HepG2 (cell line): ENCODE measurements around the gene ZBTB7A. TPM values are rescaled to one million over a fixed set of nuclear protein-coding genes. Genes with fewer than 3 reads are reported as not detected.

ENCODE experiments used
- BHLHE40 ChIP-seq: IDR thresholded peaks from 2 replicates; pipeline ENCODE4 v1.6.1; 2011; ENCODE audit warnings: low read length, improper control_type of control experiment
- BRCA1 ChIP-seq: sonication (generic); formaldehyde crosslinking; IDR thresholded peaks from 2 replicates; pipeline ENCODE4 v1.4.0; 2020; ENCODE audit warnings: missing genetic modification reagents
- HIVEP1 ChIP-seq: sonication (generic); formaldehyde crosslinking; IDR thresholded peaks from 2 replicates; pipeline ENCODE4 v1.4.0; 2020; ENCODE audit warnings: mild to moderate bottlenecking, missing genetic modification reagents
- HNRNPL ChIP-seq: fragments of 200-400 bp; formaldehyde crosslinking; IDR thresholded peaks from 2 replicates; pipeline ENCODE4 v1.6.1; 2017; ENCODE audit warnings: mild to moderate bottlenecking, low read depth, low read length
- KLF16 ChIP-seq, 2 experiments: sonication (generic) in 1 of 2; formaldehyde crosslinking in 1 of 2; IDR thresholded peaks; 2 replicates each; pipeline versions ENCODE4 v1.6.1 to v1.8.0; 2016 to 2023; ENCODE audit warnings: missing genetic modification reagents in 2 of 2, missing compliant biosample characterization in 1 of 2
- NFRKB ChIP-seq: fragments of 450-650 bp; IDR thresholded peaks from 2 replicates; pipeline ENCODE4 v1.6.1; 2017
- RAD21 ChIP-seq: fragments of 450-650 bp; formaldehyde crosslinking; IDR thresholded peaks from 2 replicates; pipeline ENCODE4 v1.5.0; 2020; ENCODE audit warnings: mild to moderate bottlenecking
- REXO4 ChIP-seq: sonication (generic); formaldehyde crosslinking; IDR thresholded peaks from 2 replicates; pipeline ENCODE4 v1.8.0; 2022; ENCODE audit warnings: missing genetic modification reagents, mild to moderate bottlenecking, borderline replicate concordance
- TCF7 ChIP-seq: sonication (generic); IDR thresholded peaks from 2 replicates; pipeline ENCODE4 v1.6.1; 2016; ENCODE audit warnings: antibody characterized with exemption, low read depth
- ZFP36L1 ChIP-seq: sonication (generic); formaldehyde crosslinking; IDR thresholded peaks from 2 replicates; pipeline ENCODE4 v1.8.0; 2022; ENCODE audit warnings: mild to moderate bottlenecking, missing genetic modification reagents, moderate library complexity
- ZFP90 ChIP-seq: sonication (generic); formaldehyde crosslinking; IDR thresholded peaks from 2 replicates; pipeline ENCODE4 v1.8.0; 2022; ENCODE audit warnings: missing genetic modification reagents, mild to moderate bottlenecking, inconsistent platforms, borderline replicate concordance
- ZFYVE20 ChIP-seq: sonication (generic); formaldehyde crosslinking; IDR thresholded peaks from 2 replicates; pipeline ENCODE4 v1.8.0; 2023; ENCODE audit warnings: low read depth, mild to moderate bottlenecking, moderate library complexity, missing genetic modification reagents, borderline replicate concordance
- ZNF143 ChIP-seq: sonication (generic); formaldehyde crosslinking; IDR thresholded peaks from 2 replicates; pipeline ENCODE4 v1.4.0; 2020; ENCODE audit warnings: missing genetic modification reagents
- ZNF558 ChIP-seq: sonication (generic); formaldehyde crosslinking; IDR thresholded peaks from 2 replicates; pipeline ENCODE4 v1.9.0; 2022; ENCODE audit warnings: mild to moderate bottlenecking, missing genetic modification reagents, borderline replicate concordance
- ZNF567 ChIP-seq: sonication (generic); formaldehyde crosslinking; IDR thresholded peaks from 2 replicates; pipeline ENCODE4 v1.8.1; 2023; ENCODE audit warnings: mild to moderate bottlenecking, missing genetic modification reagents, borderline replicate concordance
- ZNF615 ChIP-seq: sonication (generic); formaldehyde crosslinking; IDR thresholded peaks from 2 replicates; pipeline ENCODE4 v1.5.0; 2020; ENCODE audit warnings: mild to moderate bottlenecking, missing genetic modification reagents, borderline replicate concordance
- ZNF775 ChIP-seq: sonication (generic); formaldehyde crosslinking; IDR thresholded peaks from 2 replicates; pipeline ENCODE4 v1.4.0; 2020; ENCODE audit warnings: missing genetic modification reagents, mild to moderate bottlenecking, moderate library complexity, borderline replicate concordance
- ZNF883 ChIP-seq: sonication (generic); formaldehyde crosslinking; IDR thresholded peaks from 2 replicates; pipeline ENCODE4 v1.5.1; 2020; ENCODE audit warnings: mild to moderate bottlenecking, missing genetic modification reagents; ENCODE audit errors: not compliant biosample characterization
- polyA plus RNA-seq, 8 experiments: library from polyadenylated mRNA; depleted of rRNA in 3 of 8; stranded (reverse) in 7 of 8; unstranded in 1 of 8; fragments of >200 nt; fragmentation: Illumina TruSeq in 4 of 8; extraction: Trizol in 4 of 8; gene quantifications; 2 replicates each; pipeline versions ENCODE4 v1.2.1 to v1.2.3, GENCODE V29; 2011 to 2016; ENCODE audit warnings: low read depth in 4 of 8, missing spikeins in 1 of 8, mixed read lengths in 1 of 8; ENCODE audit not compliant: insufficient read depth in 1 of 8
- total RNA-seq, 5 experiments: library from RNA; depleted of rRNA; stranded (reverse); fragments of >200 nt; fragmentation: Illumina TruSeq; extraction: Trizol; gene quantifications; 2 replicates each; pipeline ENCODE4 v1.2.3, GENCODE V29; 2016; ENCODE audit warnings: low read depth in 1 of 5
- TF ChIP-seq, protein P1 (sequence below): sonication (generic); formaldehyde crosslinking; IDR thresholded peaks from 2 replicates; pipeline ENCODE4 v1.5.0; 2020; ENCODE audit warnings: mild to moderate bottlenecking, missing genetic modification reagents, borderline replicate concordance
- TF ChIP-seq, protein P2 (sequence below): sonication (generic); formaldehyde crosslinking; IDR thresholded peaks from 2 replicates; pipeline ENCODE4 v1.9.0; 2022; ENCODE audit warnings: missing genetic modification reagents, mild to moderate bottlenecking, borderline replicate concordance
- TF ChIP-seq, protein P3 (sequence below): sonication (generic); formaldehyde crosslinking; conservative IDR thresholded peaks from 2 replicates; pipeline ENCODE4 v1.5.0; 2020; ENCODE audit warnings: missing genetic modification reagents

ZBTB7A gene
- total and polyA plus RNA-seq, 2 of the 13 experiments (the other 11 are each of a cell fraction or from before 2014, with no cell fraction given) = 3.6 to 4.0 TPM

DNA sequence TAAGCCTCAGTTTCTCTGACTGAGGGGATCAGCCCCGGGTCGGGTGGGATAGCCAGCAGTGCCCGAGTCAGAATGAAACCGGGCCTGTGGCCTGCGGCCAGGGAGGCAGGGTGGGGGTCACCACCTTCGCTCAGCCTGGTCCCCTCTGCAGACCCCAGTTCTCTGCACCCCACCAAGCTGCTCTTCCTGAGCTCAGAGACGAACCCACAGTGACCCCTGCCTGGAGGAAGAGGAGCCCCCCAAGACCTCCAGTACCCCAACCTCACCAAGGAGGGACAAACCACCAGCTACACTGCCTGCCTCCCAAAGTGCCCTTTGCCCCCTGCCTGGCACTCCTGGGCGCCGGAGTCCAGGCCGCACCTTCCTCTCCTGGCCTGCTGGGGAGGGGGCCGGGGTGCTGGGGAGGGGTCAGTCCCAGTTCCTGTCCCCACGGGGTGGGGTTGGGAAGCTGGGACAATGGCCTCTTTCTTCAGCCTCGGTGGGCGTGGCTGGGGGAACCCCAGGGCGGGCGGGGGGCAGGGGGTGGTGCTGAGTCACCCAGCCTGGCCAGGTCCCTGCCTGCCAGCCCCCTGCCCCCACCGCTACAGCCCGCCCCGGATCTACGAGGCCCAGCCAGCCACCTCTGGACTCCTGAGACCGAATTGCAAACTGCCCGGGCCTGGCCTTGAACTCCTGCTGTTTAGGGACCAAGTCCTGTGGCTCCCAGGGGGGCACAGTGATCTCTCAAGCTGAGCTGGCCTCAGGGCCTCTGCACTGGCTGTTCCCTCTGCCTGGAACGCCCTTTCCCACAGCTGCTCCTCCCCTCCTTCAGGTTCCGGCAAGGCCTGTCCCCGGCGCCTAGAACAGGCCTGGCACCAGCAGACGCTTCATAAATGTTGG is 14.3 kb downstream of the ZBTB7A start (continued):
- peak; percentile 41 for TF ChIP-seq ZNF143 (CRISPR knock-in tag)
- TF ChIP-seq RAD21 = peak; percentile 74
- peak in 1 of 2 experiments; percentile 94; a peak in 2 of 4 replicates for TF ChIP-seq KLF16 (CRISPR knock-in tag; IDR thresholded peaks at IDR 0.05)
- no peak for TF ChIP-seq ZNF567
- peak; percentile 60 for TF ChIP-seq ZNF883 (CRISPR knock-in tag)
- TF ChIP-seq, protein P1, sequence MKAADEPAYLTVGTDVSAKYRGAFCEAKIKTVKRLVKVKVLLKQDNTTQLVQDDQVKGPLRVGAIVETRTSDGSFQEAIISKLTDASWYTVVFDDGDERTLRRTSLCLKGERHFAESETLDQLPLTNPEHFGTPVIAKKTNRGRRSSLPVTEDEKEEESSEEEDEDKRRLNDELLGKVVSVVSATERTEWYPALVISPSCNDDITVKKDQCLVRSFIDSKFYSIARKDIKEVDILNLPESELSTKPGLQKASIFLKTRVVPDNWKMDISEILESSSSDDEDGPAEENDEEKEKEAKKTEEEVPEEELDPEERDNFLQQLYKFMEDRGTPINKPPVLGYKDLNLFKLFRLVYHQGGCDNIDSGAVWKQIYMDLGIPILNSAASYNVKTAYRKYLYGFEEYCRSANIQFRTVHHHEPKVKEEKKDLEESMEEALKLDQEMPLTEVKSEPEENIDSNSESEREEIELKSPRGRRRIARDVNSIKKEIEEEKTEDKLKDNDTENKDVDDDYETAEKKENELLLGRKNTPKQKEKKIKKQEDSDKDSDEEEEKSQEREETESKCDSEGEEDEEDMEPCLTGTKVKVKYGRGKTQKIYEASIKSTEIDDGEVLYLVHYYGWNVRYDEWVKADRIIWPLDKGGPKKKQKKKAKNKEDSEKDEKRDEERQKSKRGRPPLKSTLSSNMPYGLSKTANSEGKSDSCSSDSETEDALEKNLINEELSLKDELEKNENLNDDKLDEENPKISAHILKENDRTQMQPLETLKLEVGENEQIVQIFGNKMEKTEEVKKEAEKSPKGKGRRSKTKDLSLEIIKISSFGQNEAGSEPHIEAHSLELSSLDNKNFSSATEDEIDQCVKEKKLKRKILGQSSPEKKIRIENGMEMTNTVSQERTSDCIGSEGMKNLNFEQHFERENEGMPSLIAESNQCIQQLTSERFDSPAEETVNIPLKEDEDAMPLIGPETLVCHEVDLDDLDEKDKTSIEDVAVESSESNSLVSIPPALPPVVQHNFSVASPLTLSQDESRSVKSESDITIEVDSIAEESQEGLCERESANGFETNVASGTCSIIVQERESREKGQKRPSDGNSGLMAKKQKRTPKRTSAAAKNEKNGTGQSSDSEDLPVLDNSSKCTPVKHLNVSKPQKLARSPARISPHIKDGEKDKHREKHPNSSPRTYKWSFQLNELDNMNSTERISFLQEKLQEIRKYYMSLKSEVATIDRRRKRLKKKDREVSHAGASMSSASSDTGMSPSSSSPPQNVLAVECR (CRISPR knock-in tag) = peak; percentile 83
- TF ChIP-seq ZFP36L1 (CRISPR knock-in tag) = 0 out of 2 replicates have a peak, but pooled peaks have one; percentile 29
- TF ChIP-seq HNRNPL = peak; percentile 88
- no peak for TF ChIP-seq ZFYVE20
- no peak for TF ChIP-seq TCF7
- TF ChIP-seq ZNF775 = no peak
- no peak for TF ChIP-seq REXO4
- TF ChIP-seq ZNF615 (CRISPR knock-in tag) = no peak
- no peak for TF ChIP-seq BHLHE40
- TF ChIP-seq, protein P2, sequence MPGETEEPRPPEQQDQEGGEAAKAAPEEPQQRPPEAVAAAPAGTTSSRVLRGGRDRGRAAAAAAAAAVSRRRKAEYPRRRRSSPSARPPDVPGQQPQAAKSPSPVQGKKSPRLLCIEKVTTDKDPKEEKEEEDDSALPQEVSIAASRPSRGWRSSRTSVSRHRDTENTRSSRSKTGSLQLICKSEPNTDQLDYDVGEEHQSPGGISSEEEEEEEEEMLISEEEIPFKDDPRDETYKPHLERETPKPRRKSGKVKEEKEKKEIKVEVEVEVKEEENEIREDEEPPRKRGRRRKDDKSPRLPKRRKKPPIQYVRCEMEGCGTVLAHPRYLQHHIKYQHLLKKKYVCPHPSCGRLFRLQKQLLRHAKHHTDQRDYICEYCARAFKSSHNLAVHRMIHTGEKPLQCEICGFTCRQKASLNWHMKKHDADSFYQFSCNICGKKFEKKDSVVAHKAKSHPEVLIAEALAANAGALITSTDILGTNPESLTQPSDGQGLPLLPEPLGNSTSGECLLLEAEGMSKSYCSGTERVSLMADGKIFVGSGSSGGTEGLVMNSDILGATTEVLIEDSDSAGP (CRISPR knock-in tag) = peak; percentile 81; the same call in 1 of the 2 replicates
- TF ChIP-seq NFRKB = no peak
- 0 out of 2 replicates have a peak, but pooled peaks have one; percentile 69 for TF ChIP-seq ZNF558
- TF ChIP-seq HIVEP1 (CRISPR knock-in tag) = peak; percentile 98
- TF ChIP-seq, protein P3, sequence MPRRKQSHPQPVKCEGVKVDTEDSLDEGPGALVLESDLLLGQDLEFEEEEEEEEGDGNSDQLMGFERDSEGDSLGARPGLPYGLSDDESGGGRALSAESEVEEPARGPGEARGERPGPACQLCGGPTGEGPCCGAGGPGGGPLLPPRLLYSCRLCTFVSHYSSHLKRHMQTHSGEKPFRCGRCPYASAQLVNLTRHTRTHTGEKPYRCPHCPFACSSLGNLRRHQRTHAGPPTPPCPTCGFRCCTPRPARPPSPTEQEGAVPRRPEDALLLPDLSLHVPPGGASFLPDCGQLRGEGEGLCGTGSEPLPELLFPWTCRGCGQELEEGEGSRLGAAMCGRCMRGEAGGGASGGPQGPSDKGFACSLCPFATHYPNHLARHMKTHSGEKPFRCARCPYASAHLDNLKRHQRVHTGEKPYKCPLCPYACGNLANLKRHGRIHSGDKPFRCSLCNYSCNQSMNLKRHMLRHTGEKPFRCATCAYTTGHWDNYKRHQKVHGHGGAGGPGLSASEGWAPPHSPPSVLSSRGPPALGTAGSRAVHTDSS (CRISPR knock-in tag) = no peak; the same call in 1 of the 2 replicates
- TF ChIP-seq BRCA1 = no peak
- TF ChIP-seq ZFP90 (CRISPR knock-in tag) = no peak
